OCI-LY7 (cell line): ENCODE data around the gene CLTRN.

ENCODE experiments used
- EZH2phosphoT487 ChIP-seq: fragments of 200-600 bp; sonication (generic); IDR thresholded peaks from 2 replicates; pipeline ENCODE4 v1.6.1; 2018; ENCODE audit warnings: low read depth, borderline replicate concordance, mild to moderate bottlenecking, mixed run types, antibody characterized with exemption, low read length, moderate library complexity, mixed read lengths
- TF ChIP-seq, protein P1 (sequence below): fragments of 200-600 bp; sonication (generic); conservative IDR thresholded peaks from 2 replicates; pipeline ENCODE4 v1.5.1; 2014; ENCODE audit warnings: mild to moderate bottlenecking, antibody characterized with exemption, low read length, moderate library complexity, mixed read lengths

DNA sequence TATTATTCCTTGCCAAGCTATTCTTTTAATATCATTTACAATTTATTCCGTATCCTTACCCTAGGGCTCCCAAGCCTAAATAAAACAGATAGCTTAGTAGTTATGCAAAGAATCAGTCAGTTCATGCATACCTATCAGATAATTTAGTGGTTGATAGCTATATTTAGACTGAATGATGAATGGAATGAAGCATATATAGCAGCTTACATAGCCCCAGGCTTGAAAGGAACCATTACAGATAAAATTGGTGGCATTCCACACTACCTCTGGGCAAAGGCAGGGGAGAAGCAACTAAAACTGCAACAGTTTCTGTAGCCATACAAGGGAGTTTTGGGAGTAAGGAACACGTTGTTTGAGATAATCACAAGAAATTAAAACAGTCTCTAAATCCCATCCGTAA, 66.6 kb downstream of the CLTRN start:
- TF ChIP-seq, protein P1, sequence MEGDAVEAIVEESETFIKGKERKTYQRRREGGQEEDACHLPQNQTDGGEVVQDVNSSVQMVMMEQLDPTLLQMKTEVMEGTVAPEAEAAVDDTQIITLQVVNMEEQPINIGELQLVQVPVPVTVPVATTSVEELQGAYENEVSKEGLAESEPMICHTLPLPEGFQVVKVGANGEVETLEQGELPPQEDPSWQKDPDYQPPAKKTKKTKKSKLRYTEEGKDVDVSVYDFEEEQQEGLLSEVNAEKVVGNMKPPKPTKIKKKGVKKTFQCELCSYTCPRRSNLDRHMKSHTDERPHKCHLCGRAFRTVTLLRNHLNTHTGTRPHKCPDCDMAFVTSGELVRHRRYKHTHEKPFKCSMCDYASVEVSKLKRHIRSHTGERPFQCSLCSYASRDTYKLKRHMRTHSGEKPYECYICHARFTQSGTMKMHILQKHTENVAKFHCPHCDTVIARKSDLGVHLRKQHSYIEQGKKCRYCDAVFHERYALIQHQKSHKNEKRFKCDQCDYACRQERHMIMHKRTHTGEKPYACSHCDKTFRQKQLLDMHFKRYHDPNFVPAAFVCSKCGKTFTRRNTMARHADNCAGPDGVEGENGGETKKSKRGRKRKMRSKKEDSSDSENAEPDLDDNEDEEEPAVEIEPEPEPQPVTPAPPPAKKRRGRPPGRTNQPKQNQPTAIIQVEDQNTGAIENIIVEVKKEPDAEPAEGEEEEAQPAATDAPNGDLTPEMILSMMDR = no peak
- no peak for TF ChIP-seq EZH2phosphoT487
